Neural cell (in vitro differentiated cells): ENCODE data around the gene HSP90AA1. TPM values are rescaled to one million over a fixed set of nuclear protein-coding genes. Genes with fewer than 3 reads are reported as not detected.

Experiments
- H2AFZ ChIP-seq: fragments of 200-600, 300-800 bp; sonication (generic), shearing (Covaris generic); 2 replicates; pipeline ENCODE4 v1.6.0; 2014; ENCODE audit warnings: low read depth, mild to moderate bottlenecking, antibody characterized with exemption, low read length, moderate library complexity
- H3F3A ChIP-seq: fragments of 200-600 bp; shearing (Covaris generic); 2 replicates; pipeline ENCODE4 v1.6.1; 2016; ENCODE audit warnings: mild to moderate bottlenecking, moderate library complexity, mixed read lengths, antibody characterized with exemption, low read length; ENCODE audit not compliant: insufficient read depth, poor library complexity, severe bottlenecking
- H3K27ac ChIP-seq: fragments of 200-600, 300-800 bp; sonication (generic), shearing (Covaris generic); 2 replicates; pipeline ENCODE4 v1.5.1; 2014; ENCODE audit warnings: mild to moderate bottlenecking, low read length, moderate library complexity
- H3K27me3 ChIP-seq: fragments of 300-800, 200-600 bp; sonication (generic), shearing (Covaris generic); 2 replicates; pipeline ENCODE4 v1.6.0; 2014; ENCODE audit warnings: mild to moderate bottlenecking, low read depth, low read length, moderate library complexity; ENCODE audit not compliant: insufficient read depth
- H3K36me3 ChIP-seq: fragments of 300-800, 200-600 bp; sonication (generic), shearing (Covaris generic); 2 replicates; pipeline ENCODE4 v1.5.1; 2014; ENCODE audit warnings: mild to moderate bottlenecking, antibody characterized with exemption, low read length, moderate library complexity; ENCODE audit not compliant: insufficient read depth
- H3K4me2 ChIP-seq: fragments of 300-800, 200-600 bp; sonication (generic), shearing (Covaris generic); 2 replicates; pipeline ENCODE4 v1.6.0; 2014; ENCODE audit warnings: mild to moderate bottlenecking, low read length
- H3K4me3 ChIP-seq: fragments of 300-800, 200-600 bp; sonication (generic), shearing (Covaris generic); 2 replicates; pipeline ENCODE4 v1.5.1; 2014; ENCODE audit warnings: mild to moderate bottlenecking, low read length, moderate library complexity
- H3K79me2 ChIP-seq: fragments of 200-600 bp; shearing (Covaris generic); replicated peaks from 2 replicates; pipeline ENCODE4 v1.6.0; 2014; ENCODE audit warnings: mild to moderate bottlenecking, low read length, moderate library complexity; ENCODE audit not compliant: insufficient read depth
- H3K9ac ChIP-seq: fragments of 300-800, 200-600 bp; sonication (generic), shearing (Covaris generic); 2 replicates; pipeline ENCODE4 v1.6.1; 2016; ENCODE audit warnings: mild to moderate bottlenecking, low read length, mixed read lengths
- H3K9me2 ChIP-seq: fragments of 200-600 bp; shearing (Covaris generic); 2 replicates; pipeline ENCODE4 v1.6.1; 2016; ENCODE audit warnings: mild to moderate bottlenecking, low read length, mixed read lengths; ENCODE audit not compliant: insufficient read depth
- H3K9me3 ChIP-seq: fragments of 200-600, 300-800 bp; sonication (generic), shearing (Covaris generic); 2 replicates; pipeline ENCODE4 v1.6.1; 2016; ENCODE audit warnings: mild to moderate bottlenecking, mixed run types, low read length, moderate library complexity, mixed read lengths
- H4K20me1 ChIP-seq: fragments of 200-600 bp; shearing (Covaris generic); 2 replicates; pipeline ENCODE4 v1.6.1; 2016; ENCODE audit warnings: mild to moderate bottlenecking, mixed run types; ENCODE audit not compliant: insufficient read depth
- CTCF ChIP-seq: fragments of 450-650 bp; IDR thresholded peaks from 2 replicates; pipeline ENCODE4 v1.5.1; 2014; ENCODE audit warnings: antibody characterized with exemption, mild to moderate bottlenecking, moderate library complexity; ENCODE audit not compliant: poor library complexity, severe bottlenecking
- EP300 ChIP-seq: fragments of 450-650 bp; conservative IDR thresholded peaks from 2 replicates; pipeline ENCODE4 v1.6.1; 2014; ENCODE audit warnings: antibody characterized with exemption, mild to moderate bottlenecking, moderate library complexity; ENCODE audit not compliant: poor library complexity, severe bottlenecking
- EZH2 ChIP-seq: fragments of 200-600, 300-800 bp; shearing (Covaris generic), sonication (generic); IDR thresholded peaks from 2 replicates; pipeline ENCODE4 v1.6.1; 2014; ENCODE audit warnings: antibody characterized with exemption, low read length, borderline replicate concordance, mild to moderate bottlenecking; ENCODE audit not compliant: insufficient read depth, poor library complexity, severe bottlenecking
- MXI1 ChIP-seq: fragments of 450-650 bp; conservative IDR thresholded peaks from 2 replicates; pipeline ENCODE4 v1.6.1; 2014; ENCODE audit warnings: antibody characterized with exemption, mild to moderate bottlenecking; ENCODE audit not compliant: poor library complexity, severe bottlenecking
- POLR2AphosphoS5 ChIP-seq: IDR thresholded peaks from 2 replicates; pipeline ENCODE4 v1.6.1; 2012
- RAD21 ChIP-seq: fragments of 450-650 bp; conservative IDR thresholded peaks from 2 replicates; pipeline ENCODE4 v1.6.1; 2014; ENCODE audit warnings: antibody characterized with exemption, mild to moderate bottlenecking, moderate library complexity
- SMC3 ChIP-seq: fragments of 450-650 bp; conservative IDR thresholded peaks from 2 replicates; pipeline ENCODE4 v1.6.1; 2014; ENCODE audit warnings: antibody characterized with exemption, mild to moderate bottlenecking, moderate library complexity; ENCODE audit not compliant: poor library complexity
- TAF1 ChIP-seq: IDR thresholded peaks from 2 replicates; pipeline ENCODE4 v1.6.1; 2012; ENCODE audit warnings: low read depth
- polyA plus RNA-seq: library from polyadenylated mRNA; depleted of rRNA; stranded (reverse); fragments of >200 nt; gene quantifications from 2 replicates; pipeline ENCODE4 v1.2.3, GENCODE V29; 2014

The HSP90AA1 gene
- polyA plus RNA-seq, 1 donor from 2014 or later, result 206 TPM

- Histone ChIP-seq H3K4me3 (no peak overlapping the region), H3K36me3 (peaks cover 4% of the 10 kb centered on the region), H4K20me1 (no peaks in the 10 kb centered on the region), H3K27me3 (no peaks in the 10 kb centered on the region), H3K27ac (no peak overlapping the region), H3K4me2 (no peak overlapping the region), H3K79me2 (no peaks in the 10 kb centered on the region), H3K9me2 (no peaks in the 10 kb centered on the region), H3K9ac (no peak overlapping the region), H3F3A (no peaks in the 10 kb centered on the region), H3K9me3 (no peaks in the 10 kb centered on the region), H2AFZ (no peak overlapping the region)
- TF ChIP-seq EZH2 (no peak), POLR2AphosphoS5 (peak; percentile 76), SMC3 (no peak), CTCF (no peak), TAF1 (no peak), EP300 (no peak), RAD21 (no peak)
Observed at GRCh38 chr14:102056694-102057442, 30.0 kb downstream of the HSP90AA1 start.

- Histone ChIP-seq H3K9me3 (no peaks in the 10 kb centered on the region), H3F3A (no peaks in the 10 kb centered on the region), H3K27me3 (no peaks in the 10 kb centered on the region), H3K79me2 (no peaks in the 10 kb centered on the region), H3K36me3 (peaks cover 4% of the 10 kb centered on the region), H3K27ac (no peak overlapping the region), H3K4me3 (no peak overlapping the region), H3K9me2 (no peaks in the 10 kb centered on the region), H2AFZ (no peak overlapping the region), H3K9ac (no peak overlapping the region), H4K20me1 (no peaks in the 10 kb centered on the region), H3K4me2 (no peak overlapping the region)
- TF ChIP-seq SMC3, result no peak
- no peak for TF ChIP-seq CTCF
Observed at GRCh38 chr14:102055181-102055901, 31.5 kb downstream of the HSP90AA1 start.

- Histone ChIP-seq H3K36me3 (peaks cover 8% of the 10 kb centered on the region), H3K9me3 (no peaks in the 10 kb centered on the region), H3K9me2 (no peaks in the 10 kb centered on the region), H3F3A (no peaks in the 10 kb centered on the region), H3K27me3 (no peaks in the 10 kb centered on the region), H3K27ac (no peak overlapping the region), H3K79me2 (no peaks in the 10 kb centered on the region), H3K4me2 (no peak overlapping the region), H4K20me1 (no peaks in the 10 kb centered on the region), H3K4me3 (no peak overlapping the region), H3K9ac (no peak overlapping the region), H2AFZ (no peak overlapping the region)
- TF ChIP-seq EZH2 (no peak), EP300 (no peak), SMC3 (no peak), TAF1 (no peak), MXI1 (no peak), CTCF (no peak)
Observed at GRCh38 chr14:102052522-102052921, 34.3 kb downstream of the HSP90AA1 start.
